Progenitor cell of endocrine pancreas (in vitro differentiated cells): ENCODE results near the gene ANKS1A. TPM values are rescaled to one million over a fixed set of nuclear protein-coding genes. Genes with fewer than 3 reads are reported as not detected.

ENCODE experiments used
- DNase-seq: peaks from one replicate; pipeline ENCODE4 v3.0.0; 2021; ENCODE audit warnings: low spot score; ENCODE audit not compliant: unreplicated experiment
- H3K27ac Mint-ChIP-seq: 2 replicates; pipeline ENCODE4 v1.8.0; 2021; ENCODE audit warnings: mild to moderate bottlenecking, moderate library complexity, mixed read lengths
- H3K27me3 Mint-ChIP-seq: 2 replicates; pipeline ENCODE4 v1.8.0; 2021; ENCODE audit warnings: mixed read lengths
- H3K36me3 Mint-ChIP-seq: 2 replicates; pipeline ENCODE4 v1.8.0; 2022; ENCODE audit warnings: mixed read lengths; ENCODE audit not compliant: insufficient read depth
- H3K4me1 Mint-ChIP-seq: 2 replicates; pipeline ENCODE4 v1.8.0; 2021; ENCODE audit warnings: low read depth, mixed read lengths
- H3K4me3 Mint-ChIP-seq: 2 replicates; pipeline ENCODE4 v1.8.0; 2021; ENCODE audit warnings: low read depth, mild to moderate bottlenecking, moderate library complexity, mixed read lengths
- H3K9me3 Mint-ChIP-seq: 2 replicates; pipeline ENCODE4 v1.8.0; 2021; ENCODE audit warnings: low read depth, mixed read lengths
- CTCF ChIP-seq: fragments of 200-600 bp; sonication (generic); IDR thresholded peaks from one replicate; pipeline ENCODE4 v1.5.0; 2021; ENCODE audit warnings: antibody characterized with exemption, mild to moderate bottlenecking; ENCODE audit not compliant: unreplicated experiment
- total RNA-seq: library from RNA; stranded (reverse); gene quantifications from 2 replicates; pipeline ENCODE4 v1.2.1, GENCODE V29; 2021

Gene ANKS1A
- total RNA-seq, 1 donor from 2014 or later, result 36.4 TPM

- Mint-ChIP-seq H3K27ac (peak overlapping the region; percentile 85), H3K9me3 (no peaks in the 10 kb centered on the region), H3K4me1 (peaks cover 40% of the 10 kb centered on the region), H3K27me3 (no peaks in the 10 kb centered on the region), H3K4me3 (no peak overlapping the region), H3K36me3 (peaks cover 4% of the 10 kb centered on the region)
- no peak for DNase-seq
- TF ChIP-seq CTCF, result no peak
Observed at GRCh38 chr6:35044761-35045421, 155.8 kb downstream of the ANKS1A start.

GRCh38 chr6:35046103-35046502 lies 157.0 kb downstream of the ANKS1A start:
- TF ChIP-seq CTCF, result no peak

DNA sequence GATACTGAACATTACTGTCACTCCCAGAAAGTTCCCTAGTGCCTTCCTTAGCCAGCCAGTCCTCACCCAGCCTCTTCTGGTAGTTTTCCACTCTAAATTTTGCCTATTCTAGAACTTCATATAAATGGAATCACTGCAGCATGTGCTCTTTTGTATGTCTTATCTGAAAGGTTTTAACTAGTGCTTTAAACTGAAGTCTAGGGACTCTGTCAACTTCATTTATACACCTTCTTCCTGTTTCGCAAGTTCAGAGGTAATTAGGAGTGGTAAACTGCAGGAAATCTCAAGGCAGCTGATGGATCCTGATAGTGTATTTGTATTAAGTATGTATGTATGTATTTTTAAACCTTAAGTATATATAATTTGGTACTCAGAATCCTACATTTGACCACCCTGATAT lies 157.8 kb downstream of the ANKS1A start:
- Mint-ChIP-seq H3K27me3 (no peaks in the 10 kb centered on the region), H3K9me3 (no peaks in the 10 kb centered on the region), H3K36me3 (peaks cover 4% of the 10 kb centered on the region), H3K4me1 (peaks cover 38% of the 10 kb centered on the region), H3K27ac (peak overlapping the region; percentile 87), H3K4me3 (no peak overlapping the region)
- no peak for TF ChIP-seq CTCF
- DNase-seq, result no peak

More at GRCh38 chr6:35046103-35046502, 157.0 kb downstream of the ANKS1A start:
- Mint-ChIP-seq H3K4me1 (peaks cover 38% of the 10 kb centered on the region), H3K4me3 (no peak overlapping the region), H3K9me3 (no peaks in the 10 kb centered on the region), H3K27me3 (no peaks in the 10 kb centered on the region), H3K27ac (peak overlapping the region; percentile 87), H3K36me3 (no peaks in the 10 kb centered on the region)
- DNase-seq, result no peak

DNA sequence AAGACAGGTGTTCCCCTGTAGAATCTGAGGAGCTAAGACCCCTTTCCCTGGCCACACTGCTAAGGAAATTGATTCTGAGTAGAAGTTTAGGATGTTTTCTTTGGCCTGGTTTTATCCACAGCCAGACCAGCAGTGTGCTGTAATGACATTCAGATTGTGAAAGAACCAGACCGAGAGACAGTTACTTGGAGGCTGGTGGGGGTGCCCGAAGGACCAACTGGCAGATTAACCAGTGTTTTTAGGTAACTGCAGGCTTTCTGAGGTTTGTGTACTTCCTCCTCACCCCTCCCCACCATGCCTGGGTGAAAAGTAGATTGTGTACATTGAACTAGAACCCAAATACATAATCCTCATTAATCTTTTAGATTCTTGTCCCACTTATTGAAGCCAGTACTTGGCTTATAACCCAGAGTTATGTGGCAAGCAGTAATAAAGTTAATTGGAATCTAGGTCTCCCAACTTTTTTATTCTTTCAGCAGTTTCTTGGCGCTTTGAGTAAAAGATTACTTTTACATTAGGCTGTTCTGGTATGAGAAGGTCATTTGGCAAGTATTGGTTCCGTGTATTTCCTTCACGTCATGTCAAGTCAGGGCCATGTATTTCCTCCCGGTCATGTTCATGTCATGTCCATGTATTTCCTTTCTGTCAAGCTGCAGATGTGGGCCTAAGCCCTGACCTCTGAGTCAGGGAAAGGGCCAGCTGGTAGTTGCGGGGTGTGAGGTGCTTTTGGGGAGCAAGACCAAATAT lies 158.4 kb downstream of the ANKS1A start:
- Mint-ChIP-seq H3K27me3 (no peaks in the 10 kb centered on the region), H3K9me3 (no peaks in the 10 kb centered on the region), H3K36me3 (peaks cover 4% of the 10 kb centered on the region), H3K4me3 (no peak overlapping the region), H3K27ac (no peak overlapping the region), H3K4me1 (peaks cover 38% of the 10 kb centered on the region)
- DNase-seq, result no peak
- TF ChIP-seq CTCF, result no peak

DNA sequence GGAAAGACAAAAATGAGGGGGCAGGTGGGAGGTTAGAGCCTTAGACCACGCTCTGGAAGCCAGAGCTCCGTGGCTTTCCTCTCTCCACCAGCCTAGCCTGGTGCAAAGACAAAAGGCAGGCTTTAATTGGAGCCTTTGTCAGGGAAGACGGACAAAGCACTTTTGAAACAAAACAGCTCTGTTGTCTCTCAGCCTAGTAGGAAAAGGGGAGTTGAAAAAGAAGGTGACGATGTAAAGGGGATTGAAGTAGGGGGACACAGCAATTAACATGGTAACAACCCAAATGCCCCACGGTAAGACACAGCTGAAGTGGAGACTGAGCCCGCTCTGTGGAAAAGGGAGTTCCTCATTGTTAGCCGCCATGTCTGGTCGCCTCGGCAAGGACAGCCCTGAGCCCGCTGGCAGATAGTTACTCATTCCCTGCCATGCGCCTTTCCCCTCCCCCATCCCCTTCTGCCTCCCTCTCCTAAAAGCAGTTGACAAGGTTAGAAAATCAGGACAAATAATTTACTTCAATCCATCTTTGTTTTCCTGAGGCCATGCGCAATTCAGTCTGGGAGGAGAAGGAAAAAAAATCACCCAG lies 159.1 kb downstream of the ANKS1A start:
- no peak for DNase-seq
- no peak overlapping the region for H3K4me3 Mint-ChIP-seq

More for the DNA sequence above, 159.1 kb downstream of the ANKS1A start:
- H3K9me3 Mint-ChIP-seq, result no peaks in the 10 kb centered on the region
- no peak for TF ChIP-seq CTCF
- H3K36me3 Mint-ChIP-seq, result peaks cover 4% of the 10 kb centered on the region
- peaks cover 35% of the 10 kb centered on the region for H3K4me1 Mint-ChIP-seq
- H3K27me3 Mint-ChIP-seq, result no peaks in the 10 kb centered on the region
- no peak overlapping the region for H3K27ac Mint-ChIP-seq
